Parathyroid adenoma (tissue), 2 donors: Measurements from ENCODE around the gene DIP2C.

Source experiments
- H2AFZ ChIP-seq: fragments of 300-600 bp; sonication (generic); one replicate; pipeline ENCODE4 v1.7.0; 2017; ENCODE audit warnings: antibody characterized with exemption, mild to moderate bottlenecking
- H3K27ac ChIP-seq: fragments of 300-600 bp; sonication (generic); one replicate; pipeline ENCODE4 v1.7.0; 2017
- H3K27me3 ChIP-seq: fragments of 300-600 bp; sonication (generic); one replicate; pipeline ENCODE4 v1.7.0; 2017; ENCODE audit warnings: low read length; ENCODE audit not compliant: control insufficient read depth, insufficient read depth
- H3K36me3 ChIP-seq: fragments of 300-600 bp; sonication (generic); one replicate; pipeline ENCODE4 v1.7.0; 2017; ENCODE audit warnings: low read length; ENCODE audit not compliant: control insufficient read depth, insufficient read depth
- H3K4me1 ChIP-seq: fragments of 300-600 bp; sonication (generic); one replicate; pipeline ENCODE4 v1.7.0; 2017; ENCODE audit warnings: control low read depth
- H3K4me2 ChIP-seq: fragments of 300-600 bp; sonication (generic); one replicate; pipeline ENCODE4 v1.7.0; 2017; ENCODE audit warnings: low read length
- H3K4me3 ChIP-seq: fragments of 300-600 bp; sonication (generic); one replicate; pipeline ENCODE4 v1.7.0; 2017; ENCODE audit warnings: low read depth, low read length
- H3K79me2 ChIP-seq: fragments of 300-600 bp; sonication (generic); one replicate; pipeline ENCODE4 v1.7.0; 2017; ENCODE audit warnings: control low read depth
- H3K9ac ChIP-seq: fragments of 300-600 bp; sonication (generic); one replicate; pipeline ENCODE4 v1.7.0; 2017; ENCODE audit warnings: mild to moderate bottlenecking
- H3K9me3 ChIP-seq: fragments of 300-600 bp; sonication (generic); one replicate; pipeline ENCODE4 v1.7.0; 2017; ENCODE audit warnings: low read length; ENCODE audit not compliant: control insufficient read depth
- TF ChIP-seq, protein P1 (sequence below): fragments of 300-600 bp; sonication (generic); IDR thresholded peaks from one replicate; pipeline ENCODE4 v1.7.0; 2017; ENCODE audit warnings: antibody characterized with exemption, mild to moderate bottlenecking
- donor health status: primary hyperparathyroidism.

The DIP2C gene

DNA sequence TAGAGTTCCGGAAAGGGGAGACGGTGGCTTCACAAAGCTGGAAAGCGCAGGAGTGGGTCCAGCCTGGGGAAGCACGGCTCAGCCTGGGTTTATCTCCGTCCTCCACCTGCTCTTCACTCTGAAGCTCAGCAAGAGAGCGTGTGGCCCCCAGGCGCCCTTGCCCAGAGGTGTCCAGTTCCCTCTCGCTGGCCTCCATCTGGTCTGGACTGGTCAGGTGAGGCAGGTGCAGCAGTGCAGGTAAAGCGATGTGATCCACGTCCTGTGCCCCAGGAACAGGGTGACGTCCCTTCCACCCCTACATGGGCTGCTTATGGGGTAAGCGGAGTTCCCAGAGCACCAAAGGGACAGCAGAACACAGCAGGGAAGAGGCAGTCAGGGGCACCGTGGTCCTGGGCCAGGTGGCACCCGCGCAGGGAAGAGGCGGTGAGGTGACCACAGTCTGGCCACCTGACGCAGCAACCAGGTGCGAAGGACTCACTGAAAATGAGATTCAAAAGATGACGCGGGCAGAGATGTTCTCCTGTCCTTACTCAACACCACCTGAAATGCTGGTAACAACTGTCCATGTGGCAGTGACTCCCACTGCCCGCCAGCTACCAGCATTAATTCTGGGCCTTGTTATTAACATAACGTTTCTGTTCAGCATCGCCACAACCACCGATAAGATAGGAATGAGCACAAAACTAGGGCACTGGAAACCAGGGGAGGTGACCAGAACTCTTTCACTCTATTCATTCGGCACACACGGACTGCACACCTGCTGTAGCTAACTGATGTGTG lies 33.0 kb upstream of the DIP2C start:
- H3K4me3 ChIP-seq: no peak overlapping the region
- TF ChIP-seq, protein P1, sequence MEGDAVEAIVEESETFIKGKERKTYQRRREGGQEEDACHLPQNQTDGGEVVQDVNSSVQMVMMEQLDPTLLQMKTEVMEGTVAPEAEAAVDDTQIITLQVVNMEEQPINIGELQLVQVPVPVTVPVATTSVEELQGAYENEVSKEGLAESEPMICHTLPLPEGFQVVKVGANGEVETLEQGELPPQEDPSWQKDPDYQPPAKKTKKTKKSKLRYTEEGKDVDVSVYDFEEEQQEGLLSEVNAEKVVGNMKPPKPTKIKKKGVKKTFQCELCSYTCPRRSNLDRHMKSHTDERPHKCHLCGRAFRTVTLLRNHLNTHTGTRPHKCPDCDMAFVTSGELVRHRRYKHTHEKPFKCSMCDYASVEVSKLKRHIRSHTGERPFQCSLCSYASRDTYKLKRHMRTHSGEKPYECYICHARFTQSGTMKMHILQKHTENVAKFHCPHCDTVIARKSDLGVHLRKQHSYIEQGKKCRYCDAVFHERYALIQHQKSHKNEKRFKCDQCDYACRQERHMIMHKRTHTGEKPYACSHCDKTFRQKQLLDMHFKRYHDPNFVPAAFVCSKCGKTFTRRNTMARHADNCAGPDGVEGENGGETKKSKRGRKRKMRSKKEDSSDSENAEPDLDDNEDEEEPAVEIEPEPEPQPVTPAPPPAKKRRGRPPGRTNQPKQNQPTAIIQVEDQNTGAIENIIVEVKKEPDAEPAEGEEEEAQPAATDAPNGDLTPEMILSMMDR: no peak

DNA sequence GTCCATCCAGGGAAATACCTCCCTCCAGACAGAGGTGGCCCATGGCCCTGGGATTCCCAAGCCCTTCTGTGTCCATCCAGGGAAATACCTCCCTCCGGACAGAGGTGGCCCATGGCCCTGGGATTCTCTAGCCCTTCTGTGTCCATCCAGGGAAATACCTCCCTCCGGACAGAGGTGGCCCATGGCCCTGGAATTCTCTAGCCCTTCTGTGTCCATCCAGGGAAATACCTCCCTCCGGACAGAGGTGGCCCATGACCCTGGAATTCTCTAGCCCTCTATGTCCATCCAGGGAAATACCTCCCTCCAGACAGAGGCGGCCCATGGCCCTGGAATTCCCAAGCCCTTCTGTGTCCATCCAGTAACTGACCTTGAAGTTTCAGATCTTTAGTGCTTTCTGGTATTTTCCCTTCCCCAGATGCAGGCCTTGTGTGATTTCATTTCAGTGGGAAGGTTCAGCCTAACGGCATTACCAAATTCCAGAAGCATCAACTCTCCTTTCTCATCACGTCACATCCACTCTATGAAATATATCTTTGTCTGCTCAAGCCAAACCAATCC lies 28.8 kb upstream of the DIP2C start:
- Histone ChIP-seq H3K4me3 (no peak overlapping the region), H3K4me2 (no peak overlapping the region), H3K27me3 (no peaks in the 10 kb centered on the region), H3K9ac (no peak overlapping the region), H3K36me3 (no peaks in the 10 kb centered on the region), H2AFZ (no peak overlapping the region), H3K79me2 (no peaks in the 10 kb centered on the region), H3K4me1 (no peaks in the 10 kb centered on the region), H3K27ac (no peak overlapping the region), H3K9me3 (no peaks in the 10 kb centered on the region)
- TF ChIP-seq, protein P1: no peak

More for the DNA sequence above, 33.0 kb upstream of the DIP2C start:
- Histone ChIP-seq H3K27me3 (no peaks in the 10 kb centered on the region), H3K9me3 (no peaks in the 10 kb centered on the region), H3K4me1 (no peaks in the 10 kb centered on the region), H3K9ac (no peak overlapping the region), H3K27ac (no peak overlapping the region), H2AFZ (no peak overlapping the region), H3K36me3 (no peaks in the 10 kb centered on the region), H3K4me2 (no peak overlapping the region), H3K79me2 (no peaks in the 10 kb centered on the region)

DNA sequence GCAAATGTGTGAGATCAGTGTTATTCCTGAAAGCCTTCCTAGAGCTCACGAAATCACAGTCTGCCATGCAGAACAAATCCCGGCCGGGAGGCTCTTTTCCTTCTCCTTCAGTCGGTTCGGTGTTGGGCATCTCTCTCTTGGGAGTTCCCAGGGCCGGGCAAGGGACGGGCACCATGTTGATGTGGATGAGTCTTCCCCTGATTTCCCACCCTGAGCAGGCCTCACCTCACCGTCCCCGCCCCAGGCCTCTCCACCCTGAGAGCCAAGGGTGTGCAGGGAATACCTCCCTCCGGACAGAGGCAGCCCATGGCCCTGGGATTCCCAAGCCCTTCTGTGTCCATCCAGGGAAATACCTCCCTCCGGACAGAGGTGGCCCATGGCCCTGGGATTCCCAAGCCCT lies 28.0 kb upstream of the DIP2C start:
- TF ChIP-seq, protein P1: no peak
- H3K4me2 ChIP-seq: no peak overlapping the region

DNA sequence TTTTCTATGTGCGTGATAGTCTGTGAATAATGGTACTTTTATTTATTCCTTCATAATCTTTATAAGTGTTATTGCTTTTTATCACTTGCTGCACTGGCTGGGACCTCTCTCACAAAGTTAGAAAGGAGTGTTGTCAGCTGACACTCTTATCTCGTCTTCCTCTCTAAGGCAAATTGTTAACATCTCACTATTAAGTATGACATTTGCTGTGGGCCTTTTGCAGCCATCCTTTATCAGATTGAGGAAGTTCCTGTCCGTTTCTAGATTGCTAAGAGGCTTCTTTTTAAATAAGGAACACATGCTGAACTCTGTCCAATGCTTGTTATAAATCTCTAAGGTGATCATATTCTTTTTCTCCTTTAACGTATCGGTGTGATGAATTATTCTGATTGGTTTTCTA lies 27.4 kb upstream of the DIP2C start:
- no peaks in the 10 kb centered on the region for H3K36me3 ChIP-seq
- no peak overlapping the region for H3K4me2 ChIP-seq
- H3K4me3 ChIP-seq: no peak overlapping the region
- no peaks in the 10 kb centered on the region for H3K27me3 ChIP-seq
- no peak overlapping the region for H3K9ac ChIP-seq
- H3K27ac ChIP-seq: no peak overlapping the region
- TF ChIP-seq, protein P1: no peak
- H3K79me2 ChIP-seq: no peaks in the 10 kb centered on the region
- H3K9me3 ChIP-seq: no peaks in the 10 kb centered on the region
- H2AFZ ChIP-seq: no peak overlapping the region
- H3K4me1 ChIP-seq: no peaks in the 10 kb centered on the region

More for the DNA sequence above, 28.0 kb upstream of the DIP2C start:
- no peak overlapping the region for H3K4me3 ChIP-seq
- H3K9me3 ChIP-seq: no peaks in the 10 kb centered on the region
- H3K4me1 ChIP-seq: no peaks in the 10 kb centered on the region
- H2AFZ ChIP-seq: no peak overlapping the region
- no peaks in the 10 kb centered on the region for H3K27me3 ChIP-seq
- H3K79me2 ChIP-seq: no peaks in the 10 kb centered on the region
- no peak overlapping the region for H3K9ac ChIP-seq
- no peaks in the 10 kb centered on the region for H3K36me3 ChIP-seq
- H3K27ac ChIP-seq: no peak overlapping the region
